ENCODE data around the gene SMG5. TPM values are rescaled to one million over a fixed set of nuclear protein-coding genes. Genes with fewer than 3 reads are reported as not detected.

Gene SMG5
- total RNA-seq, 4 donors from 2014 or later: 33.6 to 60.9 (median 48.3) TPM

- Histone ChIP-seq H3K36me3 (peaks cover under 1 to 39% (median 4%) of the 10 kb centered on the region in 3 donors), H3K27ac (no peak overlapping the region), H3K27me3 (peaks cover 0 to 21% (median 0%) of the 10 kb centered on the region in 4 donors), H3K4me3 (no peak overlapping the region), H3K4me1 (peaks cover 20 to 47% (median 30%) of the 10 kb centered on the region in 3 donors), H3K9me3 (no peaks in the 10 kb centered on the region)
- intact Hi-C loops (cut with DNase I): no loop called here
- 77 to 100% methylated on average over 1 to 8 of the region's 17 CpGs for WGBS, 2 donors
- TF ChIP-seq POLR2A (IDR thresholded peaks at IDR 0.05): no peak
- no peak for TF ChIP-seq CTCF (IDR thresholded peaks at IDR 0.05)
- no peak for DNase-seq
These were observed 37.9 kb downstream of the SMG5 start for GRCh38 chr1:156244712-156245111.

DNA sequence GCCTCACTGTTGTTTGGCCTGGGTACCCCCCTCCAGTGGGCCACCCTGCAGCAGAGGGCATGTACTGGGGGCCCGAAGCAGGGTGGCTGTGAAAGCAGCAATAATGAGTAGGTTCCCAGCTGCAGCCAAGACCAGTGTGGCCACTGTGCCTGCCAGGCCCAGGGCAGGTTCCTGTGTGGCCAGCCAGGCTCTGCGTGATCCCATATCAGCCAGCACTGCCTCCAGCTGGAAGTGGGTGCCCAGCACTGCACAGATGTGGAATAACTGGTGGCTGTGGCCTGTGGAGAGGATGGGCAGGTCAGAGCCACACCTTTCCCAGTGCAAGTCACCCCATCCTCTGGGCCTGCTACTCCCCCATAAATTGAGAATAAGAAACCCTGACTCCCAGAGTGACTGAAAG lies 38.5 kb downstream of the SMG5 start:
- Histone ChIP-seq H3K36me3 (peaks cover 0 to 39% (median 1%) of the 10 kb centered on the region in 3 donors), H3K4me1 (peaks cover 20 to 47% (median 30%) of the 10 kb centered on the region in 3 donors), H3K9me3 (no peaks in the 10 kb centered on the region), H3K4me3 (no peak overlapping the region), H3K27ac (no peak overlapping the region), H3K27me3 (peaks cover 0 to 21% (median 0%) of the 10 kb centered on the region in 4 donors)
- intact Hi-C loops (cut with DNase I): no loop called here
- no peak for DNase-seq
- WGBS, 2 donors: no CpG with 5 or more reads among the region's 2 CpGs
- no peak for TF ChIP-seq POLR2A (IDR thresholded peaks at IDR 0.05)
- no peak for TF ChIP-seq CTCF (IDR thresholded peaks at IDR 0.05)

- Histone ChIP-seq H3K36me3 (peaks cover 2 to 49% (median 8%) of the 10 kb centered on the region in 3 donors), H3K4me1 (peaks cover 15 to 40% (median 25%) of the 10 kb centered on the region in 3 donors), H3K27me3 (peaks cover 0 to 21% (median 0%) of the 10 kb centered on the region in 4 donors), H3K4me3 (no peak overlapping the region), H3K9me3 (no peaks in the 10 kb centered on the region), H3K27ac (no peak overlapping the region)
- intact Hi-C loops (cut with DNase I): no loop called here
- no peak for DNase-seq
- WGBS, 2 donors: 58 to 71% methylated on average over 2 to 3 of the region's 10 CpGs
- TF ChIP-seq POLR2A (IDR thresholded peaks at IDR 0.05) (no peak), CTCF (IDR thresholded peaks at IDR 0.05) (no peak)
These were observed 39.9 kb downstream of the SMG5 start for GRCh38 chr1:156242738-156243137.

DNA sequence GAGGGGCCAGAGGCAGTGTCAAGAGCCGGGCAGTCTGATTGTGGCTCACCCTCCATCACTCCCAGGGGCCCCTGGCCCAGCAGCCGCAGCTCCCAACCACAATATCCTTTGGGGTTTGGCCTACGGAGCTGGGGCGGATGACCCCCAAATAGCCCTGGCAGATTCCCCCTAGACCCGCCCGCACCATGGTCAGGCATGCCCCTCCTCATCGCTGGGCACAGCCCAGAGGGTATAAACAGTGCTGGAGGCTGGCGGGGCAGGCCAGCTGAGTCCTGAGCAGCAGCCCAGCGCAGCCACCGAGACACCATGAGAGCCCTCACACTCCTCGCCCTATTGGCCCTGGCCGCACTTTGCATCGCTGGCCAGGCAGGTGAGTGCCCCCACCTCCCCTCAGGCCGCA lies 40.7 kb downstream of the SMG5 start, which contains the start of gene BGLAP:
Gene BGLAP (plus strand): TSS at position 259 of the 400 bp plus-strand sequence. CDS start 48 bp downstream, at position 307.
- H3K4me1 ChIP-seq: peaks cover 7 to 31% (median 17%) of the 10 kb centered on the region in 3 donors
- 86 to 100% methylated on average over 1 to 7 of the region's 14 CpGs for WGBS, 2 donors
- no peak within 1 kb of the TSS for H3K27ac ChIP-seq
- DNase-seq: no peak
- TF ChIP-seq POLR2A (IDR thresholded peaks at IDR 0.05) (no peak), CTCF (IDR thresholded peaks at IDR 0.05) (no peak)
- peaks cover 7 to 57% (median 8%) of the 10 kb centered on the region in 3 donors for H3K36me3 ChIP-seq
- H3K9me3 ChIP-seq: no peaks in the 10 kb centered on the region
- intact Hi-C loops (cut with DNase I): no loop called here
- peaks cover 0 to 21% (median 0%) of the 10 kb centered on the region in 4 donors for H3K27me3 ChIP-seq
- H3K4me3 ChIP-seq: no peak within 1 kb of the TSS

DNA sequence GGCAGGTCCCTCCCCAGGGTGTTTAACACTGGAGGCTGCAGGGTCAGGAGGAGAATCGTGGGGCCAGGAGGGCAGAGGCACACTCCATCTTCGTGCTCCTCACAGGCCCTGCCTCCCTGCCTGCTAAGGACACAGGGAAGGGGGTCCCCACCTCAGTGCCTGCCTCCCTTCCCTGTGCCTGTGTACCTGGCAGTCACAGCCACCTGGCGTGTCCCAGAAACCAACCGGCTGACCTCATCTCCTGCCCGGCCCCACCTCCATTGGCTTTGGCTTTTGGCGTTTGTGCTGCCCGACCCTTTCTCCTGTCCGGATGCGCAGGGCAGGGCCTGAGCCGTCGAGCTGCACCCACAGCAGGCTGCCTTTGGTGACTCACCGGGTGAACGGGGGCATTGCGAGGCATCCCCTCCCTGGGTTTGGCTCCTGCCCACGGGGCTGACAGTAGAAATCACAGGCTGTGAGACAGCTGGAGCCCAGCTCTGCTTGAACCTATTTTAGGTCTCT lies 41.3 kb downstream of the SMG5 start:
- peaks cover 10 to 63% (median 13%) of the 10 kb centered on the region in 3 donors for H3K36me3 ChIP-seq
- H3K9me3 ChIP-seq: no peaks in the 10 kb centered on the region
- WGBS, 2 donors: 34 to 50% methylated on average over 2 to 7 of the region's 15 CpGs
- H3K4me1 ChIP-seq: peaks cover 7 to 26% (median 12%) of the 10 kb centered on the region in 3 donors
- H3K4me3 ChIP-seq: no peak overlapping the region
- no peak for DNase-seq
- H3K27me3 ChIP-seq: peaks cover 0 to 19% (median 0%) of the 10 kb centered on the region in 4 donors
- no peak overlapping the region for H3K27ac ChIP-seq
- TF ChIP-seq POLR2A (IDR thresholded peaks at IDR 0.05) (no peak), CTCF (IDR thresholded peaks at IDR 0.05) (no peak)
- intact Hi-C loops (cut with DNase I): no loop called here
